Stimulated activated CD8-positive, alpha-beta memory T cell treated with anti-CD3 and anti-CD28 coated beads, Interleukin-7, amount 100 ng/mL, for 4 hours (primary cell): Measurements from ENCODE around the gene TNFRSF11A.

Source experiments
- DNase-seq, 2 donors: peaks; one replicate each; pipeline ENCODE4 v3.0.0-alpha.2; 2020; ENCODE audit warnings: low read depth in 2 of 2

Gene TNFRSF11A

GRCh38 chr18:62413206-62413605 is 88.1 kb downstream of the TNFRSF11A start:
- no peak for DNase-seq

DNA sequence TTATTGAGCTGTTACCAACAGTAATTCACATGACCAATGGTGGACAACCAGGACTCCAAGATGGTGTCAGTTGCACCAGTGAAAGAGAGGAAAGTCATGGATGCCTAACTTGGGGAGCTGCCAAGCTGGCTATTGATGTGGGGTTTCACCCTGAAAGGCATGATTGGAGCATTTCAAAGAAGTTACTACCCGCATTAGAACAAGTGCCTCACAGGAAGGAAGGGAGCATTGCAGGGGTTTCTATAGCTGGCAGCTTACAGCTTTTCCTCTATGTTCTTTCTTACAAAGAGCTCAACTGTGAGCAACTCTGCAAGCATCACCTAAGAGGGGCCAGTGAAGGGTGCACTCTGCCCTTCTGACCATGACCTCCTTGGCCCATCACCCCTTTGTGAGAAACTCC is 93.1 kb downstream of the TNFRSF11A start:
- DNase-seq: no peak

- no peak for DNase-seq
These were observed 95.0 kb downstream of the TNFRSF11A start for GRCh38 chr18:62420151-62420512.

- DNase-seq: peak; percentile 72 to 83
These were observed 95.6 kb downstream of the TNFRSF11A start for GRCh38 chr18:62420513-62421209.

GRCh38 chr18:62425465-62426190 is 100.5 kb downstream of the TNFRSF11A start:
- DNase-seq: peak in 1 of 2 donors; percentile 20

DNA sequence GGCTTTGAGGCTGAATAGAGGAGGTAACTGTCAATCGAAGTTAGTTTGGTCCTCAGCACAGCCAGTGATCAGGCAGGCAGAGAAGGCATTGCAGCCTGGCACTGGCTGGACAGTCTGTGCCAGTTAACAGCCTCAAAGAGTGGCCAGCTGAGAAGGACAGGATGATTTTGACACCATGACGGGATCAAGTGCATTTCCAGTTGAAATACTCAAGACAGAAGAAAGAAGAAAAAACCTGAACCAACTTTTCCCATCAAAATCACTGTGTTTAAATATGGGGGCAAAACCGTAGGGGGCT is 101.0 kb downstream of the TNFRSF11A start:
- no peak for DNase-seq

GRCh38 chr18:62432176-62432575 is 107.1 kb downstream of the TNFRSF11A start:
- DNase-seq: no peak

GRCh38 chr18:62434798-62435197 is 109.7 kb downstream of the TNFRSF11A start:
- no peak for DNase-seq

DNA sequence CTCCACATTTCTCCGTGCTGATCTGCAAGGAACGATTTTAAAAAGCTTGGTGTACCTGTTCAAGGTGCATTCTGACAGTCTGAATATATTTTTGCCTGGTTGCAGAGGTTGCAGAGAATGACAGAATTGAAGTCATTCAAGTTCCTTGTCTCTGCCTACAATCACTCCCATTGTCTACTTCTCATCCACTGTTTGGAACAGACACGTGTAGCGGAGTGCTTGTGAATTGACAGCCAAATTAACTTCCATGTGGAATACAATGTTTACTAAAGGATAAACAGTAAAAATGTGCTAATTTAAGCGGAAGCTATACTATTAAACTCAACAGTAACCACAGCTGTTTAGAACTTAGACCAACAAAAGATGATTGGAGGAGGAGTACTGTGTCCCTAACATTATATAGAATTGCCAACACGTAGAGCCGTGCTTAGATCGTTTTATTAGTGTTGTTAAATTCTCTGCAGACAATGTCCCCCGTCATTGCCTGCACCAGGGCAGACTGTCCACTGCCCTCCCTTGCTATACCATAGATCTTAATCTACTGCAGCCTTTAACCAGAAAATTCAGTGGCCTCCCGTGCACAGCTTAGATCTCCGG is 110.4 kb downstream of the TNFRSF11A start:
- DNase-seq: no peak

DNA sequence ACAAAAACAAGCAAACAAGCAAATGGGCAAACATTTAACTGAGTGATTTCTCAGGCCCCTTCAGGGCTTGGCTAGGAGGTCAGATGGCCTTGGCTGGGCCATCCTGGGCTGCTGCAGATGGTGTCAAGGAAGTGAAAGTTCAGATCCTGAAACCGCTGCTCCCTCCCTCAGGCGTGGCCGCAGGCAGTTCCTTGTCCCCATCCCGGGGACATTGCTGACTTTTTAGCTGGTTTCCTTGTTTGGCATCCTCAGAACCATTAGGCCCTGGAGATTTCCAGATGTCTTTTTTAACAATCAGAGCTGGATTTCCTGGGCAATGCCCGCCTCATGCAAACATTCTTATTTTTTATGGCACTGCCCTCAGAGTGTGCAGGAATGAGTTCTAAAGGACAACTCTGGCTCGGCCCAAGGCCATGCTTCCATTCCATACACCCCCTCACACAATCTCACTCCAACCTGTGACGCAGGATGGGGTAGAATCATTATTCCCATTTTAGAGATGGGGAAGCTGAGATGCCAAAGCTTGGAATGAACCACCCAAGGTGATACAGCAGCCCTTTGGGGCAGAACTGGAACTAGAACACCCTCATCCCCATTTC is 111.6 kb downstream of the TNFRSF11A start:
- no peak for DNase-seq

GRCh38 chr18:62437235-62438017 is 112.3 kb downstream of the TNFRSF11A start:
- no peak for DNase-seq

DNA sequence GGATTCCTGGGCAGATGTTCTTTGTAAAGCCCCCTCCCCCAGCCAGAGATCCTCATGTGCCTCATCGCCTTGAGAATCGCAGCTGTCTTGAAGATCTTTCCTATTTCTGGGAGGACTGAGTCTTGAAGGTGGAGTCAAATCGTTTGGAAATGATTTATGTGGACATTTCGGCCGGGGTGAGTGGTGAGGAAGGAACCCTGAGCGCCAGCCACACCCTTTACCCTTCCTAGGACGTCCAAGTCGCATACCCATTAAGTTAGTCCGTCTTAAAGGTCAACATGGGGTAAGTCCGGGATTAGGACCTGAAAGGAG is 112.9 kb downstream of the TNFRSF11A start:
- no peak for DNase-seq

DNA sequence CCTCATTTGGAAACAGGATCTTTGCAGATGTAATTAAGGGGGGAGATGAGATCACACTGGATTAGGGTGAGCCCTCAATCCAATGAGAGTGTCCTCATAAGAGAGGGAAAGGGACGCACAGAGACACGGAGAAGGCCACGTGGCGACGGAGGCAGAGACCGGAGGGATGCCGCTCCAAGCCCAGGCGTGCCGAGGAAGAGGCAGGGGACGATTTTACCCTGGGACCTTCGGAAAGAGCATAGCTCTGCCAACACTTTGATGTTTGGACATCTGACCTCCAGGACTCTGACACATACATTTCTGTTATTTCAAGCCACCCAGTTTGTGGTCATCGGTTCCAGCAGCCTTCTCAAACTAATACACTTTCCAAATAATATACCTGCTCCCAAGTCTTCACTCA is 113.3 kb downstream of the TNFRSF11A start:
- no peak for DNase-seq

- no peak for DNase-seq
These were observed 113.8 kb downstream of the TNFRSF11A start for GRCh38 chr18:62438866-62439265.
